Measurements from ENCODE around the gene KLKB1. TPM values are rescaled to one million over a fixed set of nuclear protein-coding genes. Genes with fewer than 3 reads are reported as not detected.

Gene KLKB1
- total RNA-seq, 1 experiment from 2014 or later, result not detected

DNA sequence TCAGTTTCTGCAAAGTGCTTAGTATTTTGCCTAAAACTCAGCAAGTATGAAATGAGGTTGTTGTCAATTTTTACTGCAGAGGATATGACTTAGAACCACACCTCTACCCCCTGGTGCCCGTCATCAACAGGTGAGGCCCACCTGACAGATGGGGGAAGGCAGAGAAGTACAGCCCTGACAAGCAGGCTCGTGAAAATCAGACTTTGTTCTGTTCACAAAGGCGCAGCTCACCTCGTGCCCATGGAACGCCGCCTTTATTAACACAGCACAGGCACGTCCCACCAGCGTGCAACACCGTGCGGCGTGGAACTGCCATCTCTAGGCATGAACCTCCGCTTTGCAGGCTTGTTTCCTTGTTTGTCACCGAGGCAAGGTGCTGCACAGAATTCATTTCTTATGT lies 22.6 kb upstream of the KLKB1 start:
- intact Hi-C loops (cut with micrococcal nuclease; ENCODE audit: unreplicated experiment), result no loop called here
- no peaks in the 10 kb centered on the region for H3K36me3 ChIP-seq (ENCODE audit: control insufficient read depth, insufficient read depth, low read length)
- no peaks in the 10 kb centered on the region for H3K4me1 ChIP-seq (ENCODE audit: control insufficient read depth, insufficient read depth, low read length)
- H3K4me3 ChIP-seq (ENCODE audit: low read depth in 2 of 2, low read length in 2 of 2), result no peak overlapping the region; a peak in 1 of 4 replicates
- POLR2A ChIA-PET, result no interaction called here
- CTCF ChIA-PET, result no interaction called here
- in situ Hi-C loops (cut with HindIII; ENCODE audit: low pct_unique_long_range_greater_than_20kb, low sequenced_read_pairs), result no loop called here
- no peaks in the 10 kb centered on the region for H3K9me3 ChIP-seq (ENCODE audit: control insufficient read depth, insufficient read depth, low read depth, low read length)
- ATAC-seq (no peak), DNase-seq (ENCODE audit: low read depth, low spot score) (no peak)
- no peak for TF ChIP-seq TCF7L2 (IDR thresholded peaks at IDR 0.05; ENCODE audit: low read depth, low read length)
- TF ChIP-seq, protein P1, sequence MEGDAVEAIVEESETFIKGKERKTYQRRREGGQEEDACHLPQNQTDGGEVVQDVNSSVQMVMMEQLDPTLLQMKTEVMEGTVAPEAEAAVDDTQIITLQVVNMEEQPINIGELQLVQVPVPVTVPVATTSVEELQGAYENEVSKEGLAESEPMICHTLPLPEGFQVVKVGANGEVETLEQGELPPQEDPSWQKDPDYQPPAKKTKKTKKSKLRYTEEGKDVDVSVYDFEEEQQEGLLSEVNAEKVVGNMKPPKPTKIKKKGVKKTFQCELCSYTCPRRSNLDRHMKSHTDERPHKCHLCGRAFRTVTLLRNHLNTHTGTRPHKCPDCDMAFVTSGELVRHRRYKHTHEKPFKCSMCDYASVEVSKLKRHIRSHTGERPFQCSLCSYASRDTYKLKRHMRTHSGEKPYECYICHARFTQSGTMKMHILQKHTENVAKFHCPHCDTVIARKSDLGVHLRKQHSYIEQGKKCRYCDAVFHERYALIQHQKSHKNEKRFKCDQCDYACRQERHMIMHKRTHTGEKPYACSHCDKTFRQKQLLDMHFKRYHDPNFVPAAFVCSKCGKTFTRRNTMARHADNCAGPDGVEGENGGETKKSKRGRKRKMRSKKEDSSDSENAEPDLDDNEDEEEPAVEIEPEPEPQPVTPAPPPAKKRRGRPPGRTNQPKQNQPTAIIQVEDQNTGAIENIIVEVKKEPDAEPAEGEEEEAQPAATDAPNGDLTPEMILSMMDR (IDR thresholded peaks at IDR 0.05), result no peak
- H3K27me3 ChIP-seq (ENCODE audit: control insufficient read depth, insufficient read depth, low read length), result no peaks in the 10 kb centered on the region
- H3K27ac ChIP-seq (ENCODE audit: low read length), result no peak overlapping the region
- BruUV-seq (replicated peaks), result no TSS peak

DNA sequence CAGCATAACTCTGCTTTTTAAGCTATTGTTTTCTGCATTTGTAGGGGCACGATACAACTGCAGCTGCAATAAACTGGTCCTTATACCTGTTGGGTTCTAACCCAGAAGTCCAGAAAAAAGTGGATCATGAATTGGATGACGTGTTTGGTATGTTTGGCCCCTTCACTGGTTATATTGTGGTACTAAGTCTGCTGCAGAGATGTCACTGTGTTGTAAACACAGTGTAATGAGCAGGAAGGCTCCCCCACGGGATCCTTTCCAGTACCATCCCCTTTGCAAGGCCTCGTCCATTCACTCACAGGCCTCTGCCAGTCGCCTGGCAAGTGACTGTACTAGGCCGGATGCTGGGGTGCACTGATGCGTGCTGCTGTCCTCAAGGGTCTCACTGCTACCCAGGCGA lies 22.2 kb upstream of the KLKB1 start:
- no peak overlapping the region for H3K4me3 ChIP-seq (ENCODE audit: low read depth in 2 of 2, low read length in 2 of 2)
- TF ChIP-seq SIN3A (IDR thresholded peaks at IDR 0.05; ENCODE audit: borderline replicate concordance, insufficient read depth, low read depth, low read length), result no peak
- TF ChIP-seq, protein P2, sequence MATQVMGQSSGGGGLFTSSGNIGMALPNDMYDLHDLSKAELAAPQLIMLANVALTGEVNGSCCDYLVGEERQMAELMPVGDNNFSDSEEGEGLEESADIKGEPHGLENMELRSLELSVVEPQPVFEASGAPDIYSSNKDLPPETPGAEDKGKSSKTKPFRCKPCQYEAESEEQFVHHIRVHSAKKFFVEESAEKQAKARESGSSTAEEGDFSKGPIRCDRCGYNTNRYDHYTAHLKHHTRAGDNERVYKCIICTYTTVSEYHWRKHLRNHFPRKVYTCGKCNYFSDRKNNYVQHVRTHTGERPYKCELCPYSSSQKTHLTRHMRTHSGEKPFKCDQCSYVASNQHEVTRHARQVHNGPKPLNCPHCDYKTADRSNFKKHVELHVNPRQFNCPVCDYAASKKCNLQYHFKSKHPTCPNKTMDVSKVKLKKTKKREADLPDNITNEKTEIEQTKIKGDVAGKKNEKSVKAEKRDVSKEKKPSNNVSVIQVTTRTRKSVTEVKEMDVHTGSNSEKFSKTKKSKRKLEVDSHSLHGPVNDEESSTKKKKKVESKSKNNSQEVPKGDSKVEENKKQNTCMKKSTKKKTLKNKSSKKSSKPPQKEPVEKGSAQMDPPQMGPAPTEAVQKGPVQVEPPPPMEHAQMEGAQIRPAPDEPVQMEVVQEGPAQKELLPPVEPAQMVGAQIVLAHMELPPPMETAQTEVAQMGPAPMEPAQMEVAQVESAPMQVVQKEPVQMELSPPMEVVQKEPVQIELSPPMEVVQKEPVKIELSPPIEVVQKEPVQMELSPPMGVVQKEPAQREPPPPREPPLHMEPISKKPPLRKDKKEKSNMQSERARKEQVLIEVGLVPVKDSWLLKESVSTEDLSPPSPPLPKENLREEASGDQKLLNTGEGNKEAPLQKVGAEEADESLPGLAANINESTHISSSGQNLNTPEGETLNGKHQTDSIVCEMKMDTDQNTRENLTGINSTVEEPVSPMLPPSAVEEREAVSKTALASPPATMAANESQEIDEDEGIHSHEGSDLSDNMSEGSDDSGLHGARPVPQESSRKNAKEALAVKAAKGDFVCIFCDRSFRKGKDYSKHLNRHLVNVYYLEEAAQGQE (IDR thresholded peaks at IDR 0.05; ENCODE audit: insufficient read depth in 1 of 2, low read depth in 2 of 2, low read length in 1 of 2), result no peak
- no peak for TF ChIP-seq TCF7L2 (IDR thresholded peaks at IDR 0.05; ENCODE audit: low read depth, low read length)
- TF ChIP-seq, protein P1 (IDR thresholded peaks at IDR 0.05), result no peak
- TF ChIP-seq POLR2AphosphoS5 (IDR thresholded peaks at IDR 0.05; ENCODE audit: low read depth, low read length), result no peak
- H3K36me3 ChIP-seq (ENCODE audit: control insufficient read depth, insufficient read depth, low read length), result no peaks in the 10 kb centered on the region
- POLR2A ChIA-PET, result no interaction called here
- no TSS peak for BruUV-seq (replicated peaks)
- no peaks in the 10 kb centered on the region for H3K9me3 ChIP-seq (ENCODE audit: control insufficient read depth, insufficient read depth, low read depth, low read length)
- intact Hi-C loops (cut with micrococcal nuclease; ENCODE audit: unreplicated experiment) (no loop called here), in situ Hi-C loops (cut with HindIII; ENCODE audit: low pct_unique_long_range_greater_than_20kb, low sequenced_read_pairs) (no loop called here)
- CTCF ChIA-PET, result no interaction called here
- no peaks in the 10 kb centered on the region for H3K4me1 ChIP-seq (ENCODE audit: control insufficient read depth, insufficient read depth, low read length)
- H3K27ac ChIP-seq (ENCODE audit: low read length), result no peak overlapping the region
- H3K27me3 ChIP-seq (ENCODE audit: control insufficient read depth, insufficient read depth, low read length), result no peaks in the 10 kb centered on the region
- no peak for DNase-seq (ENCODE audit: low read depth, low spot score)
- no peak for ATAC-seq

All from Panc1 (cell line).